Left ventricle myocardium inferior (tissue), 1 donor: ENCODE data around the gene RNF114. TPM values are rescaled to one million over a fixed set of nuclear protein-coding genes. Genes with fewer than 3 reads are reported as not detected.
"Not testable (repeated sequence)": the region's sequence is repeated elsewhere in the genome, so short reads cannot be mapped to it uniquely, and the experiment has no call there.

Experiments used
- DNase-seq: peaks from one replicate; pipeline ENCODE4 v3.0.0-alpha.2; 2020
- H3K27ac ChIP-seq: fragments of 200-600 bp; replicated peaks from 2 replicates; pipeline ENCODE4 v1.8.0; 2021
- H3K27me3 ChIP-seq: fragments of 200-600 bp; 2 replicates; pipeline ENCODE4 v1.8.0; 2021; ENCODE audit warnings: low read depth
- H3K36me3 ChIP-seq: fragments of 200-600 bp; 2 replicates; pipeline ENCODE4 v1.8.0; 2021
- H3K4me1 ChIP-seq: fragments of 200-600 bp; 2 replicates; pipeline ENCODE4 v1.8.0; 2021
- H3K4me3 ChIP-seq: fragments of 200-600 bp; 2 replicates; pipeline ENCODE4 v1.8.0; 2021; ENCODE audit warnings: mild to moderate bottlenecking, moderate library complexity
- H3K9me3 ChIP-seq: fragments of 200-600 bp; replicated peaks from 2 replicates; pipeline ENCODE4 v1.8.0; 2021
- intact Hi-C: fragments of 100-400 bp; cut with micrococcal nuclease; formaldehyde crosslinking; loops from one replicate; pipeline ENCODE4 v1.11.0; 2022
- total RNA-seq: library from RNA; stranded (reverse); fragmentation: NEBNext Ultra II Directional; extraction: Animal tissue kit (Norgen Biotek cat#: 25700); gene quantifications from one replicate; pipeline ENCODE4 v1.2.1, GENCODE V29; 2021
- TF ChIP-seq, protein P1 (sequence below): fragments of 200-600 bp; IDR thresholded peaks from 2 replicates; pipeline ENCODE4 v1.8.0; 2021; ENCODE audit warnings: antibody characterized with exemption, mild to moderate bottlenecking, borderline replicate concordance
- donor health status: DM: no; HTN: yes; CAD: no; lungs with severe emphysema.

RNF114 gene
- total RNA-seq, 1 donor from 2014 or later: 50.8 TPM

DNA sequence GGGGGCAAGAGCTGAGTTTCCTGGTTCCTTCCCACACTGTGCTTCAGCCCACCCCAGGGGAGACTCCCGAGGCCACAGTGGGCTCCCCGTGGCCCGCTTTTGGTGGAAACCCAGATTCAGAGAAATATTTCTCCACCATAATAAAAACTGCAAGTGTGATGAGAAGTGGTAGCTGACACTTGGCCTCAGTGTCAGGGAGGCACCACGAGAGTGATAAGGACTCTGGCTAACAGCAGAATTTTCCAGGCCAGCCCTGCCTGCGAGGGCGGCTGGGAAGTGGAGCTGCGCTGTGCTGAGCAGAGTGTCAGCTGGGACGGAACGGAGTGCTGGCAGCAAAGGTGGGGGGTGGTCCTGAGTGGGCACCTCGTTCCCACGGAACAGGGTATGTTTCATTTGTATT lies 43.4 kb upstream of the RNF114 start:
- no peaks in the 10 kb centered on the region for H3K9me3 ChIP-seq
- TF ChIP-seq, protein P1, sequence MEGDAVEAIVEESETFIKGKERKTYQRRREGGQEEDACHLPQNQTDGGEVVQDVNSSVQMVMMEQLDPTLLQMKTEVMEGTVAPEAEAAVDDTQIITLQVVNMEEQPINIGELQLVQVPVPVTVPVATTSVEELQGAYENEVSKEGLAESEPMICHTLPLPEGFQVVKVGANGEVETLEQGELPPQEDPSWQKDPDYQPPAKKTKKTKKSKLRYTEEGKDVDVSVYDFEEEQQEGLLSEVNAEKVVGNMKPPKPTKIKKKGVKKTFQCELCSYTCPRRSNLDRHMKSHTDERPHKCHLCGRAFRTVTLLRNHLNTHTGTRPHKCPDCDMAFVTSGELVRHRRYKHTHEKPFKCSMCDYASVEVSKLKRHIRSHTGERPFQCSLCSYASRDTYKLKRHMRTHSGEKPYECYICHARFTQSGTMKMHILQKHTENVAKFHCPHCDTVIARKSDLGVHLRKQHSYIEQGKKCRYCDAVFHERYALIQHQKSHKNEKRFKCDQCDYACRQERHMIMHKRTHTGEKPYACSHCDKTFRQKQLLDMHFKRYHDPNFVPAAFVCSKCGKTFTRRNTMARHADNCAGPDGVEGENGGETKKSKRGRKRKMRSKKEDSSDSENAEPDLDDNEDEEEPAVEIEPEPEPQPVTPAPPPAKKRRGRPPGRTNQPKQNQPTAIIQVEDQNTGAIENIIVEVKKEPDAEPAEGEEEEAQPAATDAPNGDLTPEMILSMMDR: no peak
- H3K36me3 ChIP-seq: no peaks in the 10 kb centered on the region
- peaks cover 66% of the 10 kb centered on the region for H3K4me1 ChIP-seq
- no peaks in the 10 kb centered on the region for H3K27me3 ChIP-seq
- DNase-seq: peak; percentile 64
- H3K4me3 ChIP-seq: peak overlapping the region; percentile 50
- intact Hi-C loops: no loop called here
- H3K27ac ChIP-seq: peak overlapping the region; percentile 78

DNA sequence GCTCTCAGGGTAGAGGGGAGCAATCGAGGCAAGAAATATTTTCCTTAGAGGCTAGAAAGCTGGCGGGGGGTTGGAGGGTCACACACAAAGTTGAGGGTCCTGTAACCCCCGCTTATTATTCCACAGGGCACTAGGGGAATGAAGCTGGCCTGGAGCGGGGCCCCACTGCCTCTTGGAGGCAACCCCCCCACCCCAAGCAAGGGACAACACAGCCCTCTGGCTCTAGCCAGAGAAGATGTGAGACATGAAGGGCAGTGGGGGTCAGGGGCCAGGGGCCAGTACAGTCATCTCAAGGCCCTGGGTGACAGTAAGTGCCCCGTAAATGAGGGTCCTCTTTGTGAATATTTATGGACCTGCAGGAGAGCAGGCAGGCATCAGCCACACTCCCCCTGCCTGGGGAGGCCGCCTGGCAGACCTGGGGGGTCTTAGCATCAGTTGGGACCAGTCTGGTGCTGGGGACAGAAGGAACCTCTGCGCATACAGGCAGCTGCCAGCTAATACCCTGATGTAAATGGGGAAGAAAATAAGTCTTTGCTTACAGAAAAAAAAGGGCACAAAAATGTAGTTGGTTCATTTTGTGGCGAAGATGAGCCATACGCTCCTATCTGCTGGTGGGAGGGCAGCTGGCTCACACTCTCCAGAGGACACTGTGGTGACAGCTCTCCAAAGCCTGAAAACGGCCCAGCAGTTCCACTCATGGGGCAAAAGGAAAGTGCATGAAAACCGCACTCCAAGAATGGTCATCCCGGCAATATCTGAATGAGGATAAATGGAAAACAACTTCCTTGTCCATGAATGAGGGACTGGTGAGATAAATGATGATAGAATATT lies 42.7 kb upstream of the RNF114 start:
- Histone ChIP-seq H3K27me3 (no peaks in the 10 kb centered on the region), H3K4me1 (peaks cover 60% of the 10 kb centered on the region), H3K36me3 (no peaks in the 10 kb centered on the region), H3K4me3 (peak overlapping the region; percentile 50), H3K27ac (peak overlapping the region; percentile 78), H3K9me3 (no peaks in the 10 kb centered on the region)
- intact Hi-C loops: no loop called here
- no peak for DNase-seq
- TF ChIP-seq, protein P1: no peak

DNA sequence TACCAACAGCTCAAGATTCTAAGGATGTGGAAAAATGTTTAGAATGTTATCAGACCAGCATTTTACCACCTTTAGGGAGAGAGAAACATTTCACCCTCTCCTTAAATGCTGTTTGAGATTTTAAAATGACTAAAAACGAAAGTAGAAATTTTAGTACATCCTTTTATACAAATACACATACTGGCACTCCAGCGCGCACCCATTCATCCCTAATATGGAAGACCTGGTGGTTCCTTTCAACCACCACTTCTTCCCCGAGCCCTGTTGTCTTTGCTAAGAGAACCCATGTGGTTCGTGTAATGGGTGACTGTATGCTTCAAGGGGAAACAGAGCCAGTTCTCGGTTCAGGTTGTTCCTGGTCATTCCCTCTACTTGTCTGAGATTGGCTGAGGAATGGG lies 42.1 kb upstream of the RNF114 start:
- Histone ChIP-seq H3K9me3 (no peaks in the 10 kb centered on the region), H3K4me1 (peaks cover 54% of the 10 kb centered on the region), H3K27me3 (no peaks in the 10 kb centered on the region), H3K4me3 (peak overlapping the region; percentile 50), H3K27ac (peak overlapping the region; percentile 78), H3K36me3 (no peaks in the 10 kb centered on the region)
- DNase-seq: no peak
- TF ChIP-seq, protein P1: no peak
- intact Hi-C loops: no loop called here

DNA sequence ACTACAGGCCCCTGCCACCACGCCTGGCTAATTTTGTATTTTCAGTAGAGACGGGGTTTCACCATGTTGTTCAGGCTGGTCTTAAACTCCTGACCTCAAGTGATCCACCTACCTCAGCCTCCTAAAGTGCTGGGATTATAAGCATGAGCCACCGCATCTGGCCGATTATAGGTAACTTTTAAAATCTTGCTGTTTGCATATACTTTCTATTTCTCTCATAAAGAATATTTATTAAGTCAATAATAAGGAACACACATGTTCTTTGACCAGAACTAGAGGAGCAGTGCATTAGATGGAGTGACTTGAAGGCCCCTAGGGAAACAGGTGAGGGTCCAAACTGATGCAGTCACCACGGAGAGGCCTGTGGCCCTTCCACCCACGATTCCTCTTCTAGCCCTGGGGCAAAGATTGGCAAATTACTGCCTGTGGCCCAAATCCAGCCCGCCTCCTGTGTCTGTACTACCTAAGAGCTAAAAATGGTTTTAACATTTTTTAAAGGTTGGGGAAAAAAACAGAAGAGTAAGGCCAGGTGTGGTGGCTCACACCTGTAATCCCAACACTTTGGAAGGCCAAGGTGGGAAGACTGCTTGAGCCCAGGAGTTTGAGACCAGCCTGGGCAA lies 40.6 kb upstream of the RNF114 start:
- H3K4me3 ChIP-seq, intact Hi-C loops, H3K27ac ChIP-seq, H3K9me3 ChIP-seq, H3K36me3 ChIP-seq, H3K27me3 ChIP-seq, DNase-seq: not testable (repeated sequence)
- peaks cover 47% of the 10 kb centered on the region for H3K4me1 ChIP-seq

DNA sequence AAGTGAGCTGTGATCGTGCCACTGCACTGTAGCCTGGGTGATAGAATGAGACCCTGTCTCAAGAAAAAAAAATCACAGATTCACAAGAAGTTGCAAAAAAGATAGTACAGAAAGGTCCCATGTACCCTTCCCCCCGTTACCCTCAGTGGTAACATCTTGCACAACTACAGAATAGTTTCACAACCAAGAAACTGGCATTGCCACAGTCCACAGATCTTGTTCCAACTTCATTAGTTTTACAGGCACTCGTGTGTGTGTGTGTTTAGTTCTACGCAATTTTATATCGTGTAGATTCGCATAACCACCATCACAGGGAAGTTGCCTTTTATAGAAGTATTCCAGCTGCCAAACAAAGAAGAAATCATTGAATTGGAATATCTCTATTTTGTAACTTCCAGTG lies 40.0 kb upstream of the RNF114 start:
- TF ChIP-seq, protein P1: no peak
- Histone ChIP-seq H3K27ac (no peak overlapping the region), H3K27me3 (no peaks in the 10 kb centered on the region), H3K9me3 (no peaks in the 10 kb centered on the region), H3K4me3 (no peak overlapping the region), H3K36me3 (no peaks in the 10 kb centered on the region), H3K4me1 (peaks cover 43% of the 10 kb centered on the region)
- intact Hi-C loops: no loop called here
- no peak for DNase-seq
